LNCaP clone FGC (cell line): ENCODE results near the gene MAF.

Source experiments
- DNase-seq: peaks from one replicate; pipeline ENCODE4 v3.0.0-alpha.2; 2011; ENCODE audit warnings: low read depth
- H3K4me3 ChIP-seq: 2 replicates; pipeline ENCODE4 v1.5.1; 2011; ENCODE audit warnings: mild to moderate bottlenecking, low read depth, low read length, control low read depth
- CTCF ChIP-seq: IDR thresholded peaks from 2 replicates; pipeline ENCODE4 v1.5.1; 2012; ENCODE audit warnings: mild to moderate bottlenecking; ENCODE audit not compliant: control insufficient read depth, insufficient read depth; ENCODE audit errors: extremely low read depth

The MAF gene

GRCh38 chr16:79599837-79600637 is 500 bp downstream of the MAF start:
- TF ChIP-seq CTCF = 0 out of 2 replicates have a peak, but pooled peaks have one; percentile 3
- no peak for DNase-seq
- peak overlapping the region; percentile 54 for H3K4me3 ChIP-seq

- DNase-seq = no peak
- H3K4me3 ChIP-seq = peak overlapping the region; percentile 54
- TF ChIP-seq CTCF = no peak
Observed at GRCh38 chr16:79599256-79599836, 1.2 kb downstream of the MAF start.

- 0 out of 2 replicates have a peak, but pooled peaks have one; percentile 12 for TF ChIP-seq CTCF
- DNase-seq = no peak
- H3K4me3 ChIP-seq = peak overlapping the region; percentile 42
Observed at GRCh38 chr16:79598348-79599181, 2.0 kb downstream of the MAF start.

GRCh38 chr16:79598063-79598347 is 2.5 kb downstream of the MAF start:
- DNase-seq = no peak
- TF ChIP-seq CTCF = no peak
- no peak overlapping the region; the same call in 1 of the 2 replicates for H3K4me3 ChIP-seq

- DNase-seq = no peak
- no peak for TF ChIP-seq CTCF
- no peak overlapping the region for H3K4me3 ChIP-seq
Observed at GRCh38 chr16:79597277-79598062, 3.1 kb downstream of the MAF start.

- no peak for TF ChIP-seq CTCF
- no peak for DNase-seq
- no peak overlapping the region for H3K4me3 ChIP-seq
Observed at GRCh38 chr16:79595931-79596450, 4.5 kb downstream of the MAF start.
